LNCaP clone FGC (cell line): ENCODE measurements around the gene GMDS.

Experiments used
- DNase-seq: peaks from one replicate; pipeline ENCODE4 v3.0.0-alpha.2; 2011; ENCODE audit warnings: low read depth
- H3K4me3 ChIP-seq: 2 replicates; pipeline ENCODE4 v1.5.1; 2011; ENCODE audit warnings: mild to moderate bottlenecking, low read depth, low read length, control low read depth
- CTCF ChIP-seq: IDR thresholded peaks from 2 replicates; pipeline ENCODE4 v1.5.1; 2012; ENCODE audit warnings: mild to moderate bottlenecking; ENCODE audit not compliant: control insufficient read depth, insufficient read depth; ENCODE audit errors: extremely low read depth

Gene GMDS

GRCh38 chr6:1738558-1739081 is 506.8 kb downstream of the GMDS start:
- TF ChIP-seq CTCF, result no peak
- no peak overlapping the region for H3K4me3 ChIP-seq
- DNase-seq, result no peak

- no peak overlapping the region for H3K4me3 ChIP-seq
- DNase-seq, result no peak
- no peak for TF ChIP-seq CTCF
Measured at GRCh38 chr6:1737463-1738311, 507.7 kb downstream of the GMDS start.

GRCh38 chr6:1736346-1737105 is 508.9 kb downstream of the GMDS start:
- DNase-seq, result no peak
- no peak for TF ChIP-seq CTCF
- no peak overlapping the region for H3K4me3 ChIP-seq

GRCh38 chr6:1735239-1735803 is 510.1 kb downstream of the GMDS start:
- DNase-seq, result no peak
- H3K4me3 ChIP-seq, result no peak overlapping the region
- no peak for TF ChIP-seq CTCF

- TF ChIP-seq CTCF, result no peak
- DNase-seq, result no peak
- H3K4me3 ChIP-seq, result no peak overlapping the region
Measured at GRCh38 chr6:1730882-1731281, 514.5 kb downstream of the GMDS start.

- TF ChIP-seq CTCF, result no peak
- DNase-seq, result no peak
- no peak overlapping the region for H3K4me3 ChIP-seq
Measured at GRCh38 chr6:1729750-1730140, 515.7 kb downstream of the GMDS start.
